ENCODE measurements around the gene OR4K5.

- TF ChIP-seq SRY (CRISPR knock-in tag; IDR thresholded peaks at IDR 0.05) (no peak), CTCF (CRISPR knock-in tag; IDR thresholded peaks at IDR 0.05) (no peak), POLR2A (IDR thresholded peaks at IDR 0.05; ENCODE audit: insufficient read depth in 1 of 2, low read depth in 2 of 2, low read length in 2 of 2) (no peak), ZSCAN9 (CRISPR knock-in tag; IDR thresholded peaks at IDR 0.05; ENCODE audit: borderline replicate concordance) (no peak), HCFC1 (IDR thresholded peaks at IDR 0.05; ENCODE audit: low read depth, low read length) (no peak), CCDC6 (CRISPR knock-in tag; IDR thresholded peaks at IDR 0.05) (no peak), SRSF1 (optimal IDR thresholded peaks at IDR 0.05; ENCODE audit: low read depth, low read length) (no peak), CAMTA2 (CRISPR knock-in tag; IDR thresholded peaks at IDR 0.05; ENCODE audit: borderline replicate concordance) (no peak), ZSCAN29 (CRISPR knock-in tag; conservative IDR thresholded peaks at IDR 0.05) (no peak)
These were observed 47.2 kb upstream of the OR4K5 start for GRCh38 chr14:19873178-19873577.

Data from HepG2 (cell line).